ENCODE measurements around the gene GMDS. TPM values are rescaled to one million over a fixed set of nuclear protein-coding genes. Genes with fewer than 3 reads are reported as not detected.

The GMDS gene
- total and polyA plus RNA-seq, 2 experiments from 2014 or later, result 30.1 to 36.5 TPM

DNA sequence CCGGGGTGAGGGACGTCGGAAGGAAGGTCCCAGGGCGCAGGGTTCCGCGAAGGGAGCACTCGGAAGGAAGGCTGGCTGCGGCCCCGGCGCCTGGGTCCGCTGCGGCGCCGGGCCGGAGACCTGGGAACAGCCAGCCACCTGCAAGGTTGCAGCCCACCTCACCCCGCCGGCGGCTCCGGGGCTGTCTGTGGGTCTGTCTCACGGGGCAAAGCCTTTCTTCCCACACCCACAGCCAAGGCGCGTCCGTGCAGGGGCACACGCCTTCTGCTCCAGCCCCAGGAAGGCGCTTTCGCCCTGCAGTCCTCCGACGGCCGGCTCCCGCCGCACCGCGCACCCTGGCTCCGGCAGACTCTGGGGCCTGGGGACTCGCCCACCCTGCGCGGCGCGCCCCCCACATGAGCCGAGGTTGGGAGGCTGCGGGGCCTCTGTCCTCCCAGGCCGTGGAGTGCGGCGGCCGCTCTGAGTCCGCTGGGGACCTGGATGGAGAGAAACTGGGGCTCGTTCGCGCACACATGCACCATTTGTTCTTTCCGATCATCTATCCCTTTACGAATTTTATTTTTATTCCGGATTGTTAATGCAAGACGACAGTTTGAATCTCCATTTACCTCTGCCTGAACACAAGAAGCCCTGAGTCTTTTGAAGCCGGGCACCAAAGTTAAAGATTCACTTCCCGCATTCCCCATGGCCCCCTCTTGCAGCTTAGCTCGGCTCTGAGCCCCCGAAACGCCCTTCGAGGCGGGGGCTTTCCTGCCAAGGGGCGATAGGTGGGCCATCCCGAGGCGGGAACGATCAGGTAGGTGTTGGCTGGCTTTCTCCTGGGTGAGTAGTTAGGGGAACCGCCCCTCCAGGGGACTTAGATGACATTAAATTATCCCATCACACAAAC is 640.2 kb downstream of the GMDS start:
- Histone ChIP-seq H3K9me2 (ENCODE audit: insufficient read depth) (no peaks in the 10 kb centered on the region), H3F3A (replicated peaks; ENCODE audit: low read depth) (peaks cover 7% of the 10 kb centered on the region; the same call in 1 of the 2 replicates), H3K27me3 (ENCODE audit: insufficient read depth) (peaks cover 83% of the 10 kb centered on the region), H3K4me3 (peak overlapping the region; percentile 53), H3K36me3 (ENCODE audit: insufficient read depth) (no peaks in the 10 kb centered on the region), H4K20me1 (replicated peaks; ENCODE audit: insufficient read depth) (peaks cover 4% of the 10 kb centered on the region; the same call in 1 of the 2 replicates), H2AFZ (no peak overlapping the region), H3K27ac (ENCODE audit: low read depth) (no peak overlapping the region), H3K79me2 (replicated peaks; ENCODE audit: insufficient read depth) (no peaks in the 10 kb centered on the region), H3K4me2 (peak overlapping the region; percentile 83), H3K4me1 (ENCODE audit: insufficient read depth) (peaks cover 26% of the 10 kb centered on the region)
- Mint-ChIP-seq H3K4me1 (peaks cover 37% of the 10 kb centered on the region), H3K27ac (no peak overlapping the region), H3K9me3 (peaks cover 2% of the 10 kb centered on the region; the same call in 1 of the 3 replicates), H3K36me3 (ENCODE audit: low read depth) (no peaks in the 10 kb centered on the region; the same call in 2 of the 3 replicates), H3K4me3 (peak overlapping the region; percentile 64), H3K27me3 (ENCODE audit: insufficient read depth, low read depth, poor library complexity) (peaks cover 86% of the 10 kb centered on the region)
- ATAC-seq (peak; percentile 9), DNase-seq (ENCODE audit: low spot score) (peak; percentile 58)
- TF ChIP-seq ZNF462 (CRISPR knock-in tag; IDR thresholded peaks at IDR 0.05) (no peak), EZH2 (IDR thresholded peaks at IDR 0.05; ENCODE audit: low read depth, unreplicated experiment) (peak; percentile 91), EZH2phosphoT487 (IDR thresholded peaks at IDR 0.05; ENCODE audit: unreplicated experiment) (peak; percentile 38), JUNB (IDR thresholded peaks at IDR 0.05; ENCODE audit: unreplicated experiment) (no peak)
- TF ChIP-seq, protein P1, sequence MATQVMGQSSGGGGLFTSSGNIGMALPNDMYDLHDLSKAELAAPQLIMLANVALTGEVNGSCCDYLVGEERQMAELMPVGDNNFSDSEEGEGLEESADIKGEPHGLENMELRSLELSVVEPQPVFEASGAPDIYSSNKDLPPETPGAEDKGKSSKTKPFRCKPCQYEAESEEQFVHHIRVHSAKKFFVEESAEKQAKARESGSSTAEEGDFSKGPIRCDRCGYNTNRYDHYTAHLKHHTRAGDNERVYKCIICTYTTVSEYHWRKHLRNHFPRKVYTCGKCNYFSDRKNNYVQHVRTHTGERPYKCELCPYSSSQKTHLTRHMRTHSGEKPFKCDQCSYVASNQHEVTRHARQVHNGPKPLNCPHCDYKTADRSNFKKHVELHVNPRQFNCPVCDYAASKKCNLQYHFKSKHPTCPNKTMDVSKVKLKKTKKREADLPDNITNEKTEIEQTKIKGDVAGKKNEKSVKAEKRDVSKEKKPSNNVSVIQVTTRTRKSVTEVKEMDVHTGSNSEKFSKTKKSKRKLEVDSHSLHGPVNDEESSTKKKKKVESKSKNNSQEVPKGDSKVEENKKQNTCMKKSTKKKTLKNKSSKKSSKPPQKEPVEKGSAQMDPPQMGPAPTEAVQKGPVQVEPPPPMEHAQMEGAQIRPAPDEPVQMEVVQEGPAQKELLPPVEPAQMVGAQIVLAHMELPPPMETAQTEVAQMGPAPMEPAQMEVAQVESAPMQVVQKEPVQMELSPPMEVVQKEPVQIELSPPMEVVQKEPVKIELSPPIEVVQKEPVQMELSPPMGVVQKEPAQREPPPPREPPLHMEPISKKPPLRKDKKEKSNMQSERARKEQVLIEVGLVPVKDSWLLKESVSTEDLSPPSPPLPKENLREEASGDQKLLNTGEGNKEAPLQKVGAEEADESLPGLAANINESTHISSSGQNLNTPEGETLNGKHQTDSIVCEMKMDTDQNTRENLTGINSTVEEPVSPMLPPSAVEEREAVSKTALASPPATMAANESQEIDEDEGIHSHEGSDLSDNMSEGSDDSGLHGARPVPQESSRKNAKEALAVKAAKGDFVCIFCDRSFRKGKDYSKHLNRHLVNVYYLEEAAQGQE (IDR thresholded peaks at IDR 0.05; ENCODE audit: unreplicated experiment), result no peak
